ENCODE results near the gene PSTPIP1. TPM values are rescaled to one million over a fixed set of nuclear protein-coding genes. Genes with fewer than 3 reads are reported as not detected.

PSTPIP1 gene
- total and polyA plus RNA-seq, 2 of the 4 experiments (the other 2 are of a cell fraction), result 0.36 to 1.1 TPM

GRCh38 chr15:77037388-77038209 is 42.7 kb downstream of the PSTPIP1 start (continued):
- TF ChIP-seq SMC3 (IDR thresholded peaks at IDR 0.05; ENCODE audit: low read depth, low read length) (no peak), NFE2L2 (IDR thresholded peaks at IDR 0.05; ENCODE audit: low read depth, low read length) (no peak), USF2 (IDR thresholded peaks at IDR 0.05; ENCODE audit: low read depth, low read length) (no peak), CHD1 (IDR thresholded peaks at IDR 0.05; ENCODE audit: low read depth, low read length) (no peak), MAFK (IDR thresholded peaks at IDR 0.05; ENCODE audit: low read depth, low read length) (no peak), POLR2A (IDR thresholded peaks at IDR 0.05; ENCODE audit: low read depth, low read length) (no peak), CEBPB (IDR thresholded peaks at IDR 0.05; ENCODE audit: low read depth, low read length) (no peak)
